Endothelial cell of umbilical vein (primary cell): Measurements from ENCODE around the gene TRMT44.

Experiments
- EZH2 ChIP-seq: IDR thresholded peaks from 2 replicates; pipeline ENCODE4 v1.6.1; 2012; ENCODE audit warnings: borderline replicate concordance, low read depth, mild to moderate bottlenecking, moderate library complexity, low read length, inconsistent platforms; ENCODE audit not compliant: severe bottlenecking
- FOS ChIP-seq: IDR thresholded peaks from 2 replicates; pipeline ENCODE4 v1.6.1; 2011; ENCODE audit warnings: mild to moderate bottlenecking, low read length, moderate library complexity, borderline replicate concordance; ENCODE audit not compliant: insufficient read depth
- JUN ChIP-seq: IDR thresholded peaks from 2 replicates; pipeline ENCODE4 v1.6.1; 2011; ENCODE audit warnings: borderline replicate concordance, low read depth; ENCODE audit not compliant: insufficient read length, insufficient read depth
- MYC ChIP-seq: IDR thresholded peaks from one replicate; pipeline ENCODE4 v1.6.1; 2011; ENCODE audit warnings: mild to moderate bottlenecking, low read depth, low read length
- POLR2A ChIP-seq: IDR thresholded peaks from 2 replicates; pipeline ENCODE4 v1.6.1; 2012; ENCODE audit warnings: low read depth, mild to moderate bottlenecking, control low read depth, low read length
- POLR2AphosphoS5 ChIP-seq: IDR thresholded peaks from 2 replicates; pipeline ENCODE4 v1.6.1; 2012; ENCODE audit warnings: low read depth, mild to moderate bottlenecking, control low read depth, low read length, moderate library complexity; ENCODE audit not compliant: insufficient read depth
- TF ChIP-seq, protein P1 (sequence below), 2 donors: IDR thresholded peaks; 1 replicate in 1 of 2; 2 replicates in 1 of 2; pipeline ENCODE4 v1.5.1; 2011; ENCODE audit warnings: low read length in 2 of 2, mild to moderate bottlenecking in 2 of 2, moderate library complexity in 2 of 2, control low read depth in 1 of 2, inconsistent platforms in 1 of 2, low read depth in 1 of 2; ENCODE audit not compliant: insufficient read depth in 1 of 2; ENCODE audit errors: extremely low read depth in 1 of 2
- TF ChIP-seq, protein P2 (sequence below): IDR thresholded peaks from 2 replicates; pipeline ENCODE4 v1.6.1; 2011; ENCODE audit not compliant: insufficient read depth, insufficient read length

DNA sequence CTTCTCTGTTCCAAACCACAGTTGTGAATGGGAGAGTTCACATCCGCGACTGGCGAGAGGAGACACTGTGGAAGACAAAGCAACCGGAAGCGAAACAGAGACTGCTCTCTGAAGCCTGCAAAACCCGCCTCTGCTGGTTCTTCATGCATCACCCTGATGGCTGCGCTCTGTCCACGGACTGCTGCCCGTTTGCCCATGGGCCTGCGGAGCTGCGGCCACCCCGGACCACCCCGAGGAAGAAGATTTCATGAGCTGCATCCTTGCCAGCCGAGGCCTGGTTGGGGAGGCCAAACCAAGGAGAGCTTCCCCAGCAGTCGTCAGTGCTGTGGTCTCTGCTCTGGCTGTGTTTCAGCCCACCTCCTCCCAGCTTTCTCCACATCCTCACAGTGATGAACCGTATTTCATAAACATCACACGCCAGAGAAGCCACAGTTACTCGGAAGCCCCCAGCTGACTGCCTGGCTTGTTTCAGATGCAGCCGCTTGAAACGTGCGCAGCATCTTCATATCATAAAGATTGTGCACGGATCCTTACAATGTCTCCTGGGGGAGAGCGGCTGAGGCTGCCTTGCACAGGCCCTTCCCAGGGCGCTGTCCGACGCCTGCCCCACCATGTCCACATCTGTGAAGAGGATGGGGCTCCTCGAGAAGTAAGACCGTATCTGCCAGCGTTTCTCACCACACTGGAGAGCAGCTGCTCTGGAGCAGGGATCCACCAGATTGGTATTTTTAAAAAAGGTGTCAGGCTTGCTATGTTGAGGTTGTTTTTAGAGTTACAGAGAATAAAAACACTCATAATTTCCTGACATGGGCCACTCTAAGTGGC is 35.4 kb downstream of the TRMT44 start:
- TF ChIP-seq EZH2 (no peak), POLR2A (no peak), JUN (no peak), POLR2AphosphoS5 (no peak), MYC (no peak), FOS (no peak)
- TF ChIP-seq, protein P1, sequence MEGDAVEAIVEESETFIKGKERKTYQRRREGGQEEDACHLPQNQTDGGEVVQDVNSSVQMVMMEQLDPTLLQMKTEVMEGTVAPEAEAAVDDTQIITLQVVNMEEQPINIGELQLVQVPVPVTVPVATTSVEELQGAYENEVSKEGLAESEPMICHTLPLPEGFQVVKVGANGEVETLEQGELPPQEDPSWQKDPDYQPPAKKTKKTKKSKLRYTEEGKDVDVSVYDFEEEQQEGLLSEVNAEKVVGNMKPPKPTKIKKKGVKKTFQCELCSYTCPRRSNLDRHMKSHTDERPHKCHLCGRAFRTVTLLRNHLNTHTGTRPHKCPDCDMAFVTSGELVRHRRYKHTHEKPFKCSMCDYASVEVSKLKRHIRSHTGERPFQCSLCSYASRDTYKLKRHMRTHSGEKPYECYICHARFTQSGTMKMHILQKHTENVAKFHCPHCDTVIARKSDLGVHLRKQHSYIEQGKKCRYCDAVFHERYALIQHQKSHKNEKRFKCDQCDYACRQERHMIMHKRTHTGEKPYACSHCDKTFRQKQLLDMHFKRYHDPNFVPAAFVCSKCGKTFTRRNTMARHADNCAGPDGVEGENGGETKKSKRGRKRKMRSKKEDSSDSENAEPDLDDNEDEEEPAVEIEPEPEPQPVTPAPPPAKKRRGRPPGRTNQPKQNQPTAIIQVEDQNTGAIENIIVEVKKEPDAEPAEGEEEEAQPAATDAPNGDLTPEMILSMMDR (IDR thresholded peaks at IDR 0.05; ENCODE audit: extremely low read depth in 1 of 2, insufficient read depth in 1 of 2, low read depth in 1 of 2, low read length in 2 of 2) = no peak
- TF ChIP-seq, protein P2, sequence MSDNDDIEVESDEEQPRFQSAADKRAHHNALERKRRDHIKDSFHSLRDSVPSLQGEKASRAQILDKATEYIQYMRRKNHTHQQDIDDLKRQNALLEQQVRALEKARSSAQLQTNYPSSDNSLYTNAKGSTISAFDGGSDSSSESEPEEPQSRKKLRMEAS = no peak
